WERI-Rb-1 (cell line): ENCODE results near the gene ABCF2.

Source experiments
- DNase-seq: peaks from one replicate; pipeline ENCODE4 v3.0.0-alpha.2; 2020
- H3K27ac ChIP-seq: fragments of 250-450 bp; sonication (Bioruptor Pico); 2 replicates; pipeline ENCODE4 v1.5.1; 2020; ENCODE audit warnings: mild to moderate bottlenecking, moderate library complexity
- H3K27me3 ChIP-seq: fragments of 250-450 bp; sonication (Bioruptor Pico); 2 replicates; pipeline ENCODE4 v1.5.1; 2021; ENCODE audit warnings: mild to moderate bottlenecking, low read depth, moderate library complexity; ENCODE audit not compliant: insufficient read depth, severe bottlenecking
- H3K36me3 ChIP-seq: fragments of 250-450 bp; sonication (Bioruptor Pico); 2 replicates; pipeline ENCODE4 v1.5.1; 2020; ENCODE audit warnings: mild to moderate bottlenecking, moderate library complexity
- H3K4me3 ChIP-seq: 2 replicates; pipeline ENCODE4 v1.5.1; 2011; ENCODE audit warnings: low read depth, mild to moderate bottlenecking, control low read depth, low read length
- H3K9me3 ChIP-seq: fragments of 250-450 bp; sonication (Bioruptor Pico); 2 replicates; pipeline ENCODE4 v1.5.1; 2021; ENCODE audit warnings: mild to moderate bottlenecking, moderate library complexity; ENCODE audit not compliant: severe bottlenecking
- CTCF ChIP-seq: IDR thresholded peaks from 2 replicates; pipeline ENCODE4 v1.5.1; 2011; ENCODE audit warnings: low read depth, mild to moderate bottlenecking, control low read depth, inconsistent platforms, low read length

ABCF2 gene

DNA sequence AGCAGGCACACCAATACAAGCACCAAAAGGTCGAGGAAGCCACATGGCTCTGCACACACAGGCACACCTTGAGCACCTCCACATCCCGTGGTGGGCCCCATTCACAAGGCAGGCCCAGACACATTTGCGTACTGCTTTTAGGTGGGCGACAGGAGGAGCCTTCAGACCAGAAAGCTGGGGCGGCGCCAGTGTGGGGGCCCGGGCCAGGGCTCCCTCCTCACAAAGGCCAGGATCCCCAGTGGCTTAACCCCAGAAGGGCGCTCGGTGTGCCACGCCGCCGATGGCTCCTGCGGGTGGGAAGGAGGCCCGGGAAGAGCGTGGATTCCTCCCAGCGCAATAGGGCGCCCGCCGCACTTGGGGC is 24.3 kb upstream of the ABCF2 start:
- Histone ChIP-seq H3K27ac (peak overlapping the region; percentile 84), H3K36me3 (no peaks in the 10 kb centered on the region), H3K27me3 (no peaks in the 10 kb centered on the region), H3K4me3 (peak overlapping the region; percentile 41), H3K9me3 (no peaks in the 10 kb centered on the region)
- TF ChIP-seq CTCF = no peak
- peak; percentile 41 for DNase-seq

GRCh38 chr7:151250181-151251132 is 23.5 kb upstream of the ABCF2 start:
- TF ChIP-seq CTCF = no peak
- H3K9me3 ChIP-seq = no peaks in the 10 kb centered on the region
- no peak overlapping the region for H3K4me3 ChIP-seq
- H3K36me3 ChIP-seq = no peaks in the 10 kb centered on the region
- H3K27ac ChIP-seq = no peak overlapping the region
- no peaks in the 10 kb centered on the region for H3K27me3 ChIP-seq
- no peak for DNase-seq

DNA sequence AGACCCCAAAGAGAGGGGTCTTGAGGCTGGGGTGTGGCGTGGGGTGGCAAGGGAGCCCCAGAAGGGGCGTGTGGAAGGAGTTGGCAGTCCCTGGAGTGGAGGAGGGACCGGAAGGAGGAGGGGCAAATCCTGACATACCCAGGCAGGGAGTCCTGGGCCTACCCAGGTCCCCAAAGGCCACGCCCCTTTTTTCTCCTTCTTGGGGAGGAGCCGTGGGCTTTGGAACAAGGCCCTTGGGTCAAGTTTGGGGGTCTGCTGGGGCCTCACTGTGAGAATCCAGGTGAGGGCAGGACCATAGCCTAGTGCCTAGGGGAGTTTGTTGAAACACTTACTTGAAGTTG is 22.7 kb upstream of the ABCF2 start:
- Histone ChIP-seq H3K27me3 (peaks cover 2% of the 10 kb centered on the region), H3K4me3 (peak overlapping the region; percentile 60), H3K36me3 (no peaks in the 10 kb centered on the region), H3K9me3 (no peaks in the 10 kb centered on the region), H3K27ac (no peak overlapping the region)
- DNase-seq = peak; percentile 74
- no peak for TF ChIP-seq CTCF

DNA sequence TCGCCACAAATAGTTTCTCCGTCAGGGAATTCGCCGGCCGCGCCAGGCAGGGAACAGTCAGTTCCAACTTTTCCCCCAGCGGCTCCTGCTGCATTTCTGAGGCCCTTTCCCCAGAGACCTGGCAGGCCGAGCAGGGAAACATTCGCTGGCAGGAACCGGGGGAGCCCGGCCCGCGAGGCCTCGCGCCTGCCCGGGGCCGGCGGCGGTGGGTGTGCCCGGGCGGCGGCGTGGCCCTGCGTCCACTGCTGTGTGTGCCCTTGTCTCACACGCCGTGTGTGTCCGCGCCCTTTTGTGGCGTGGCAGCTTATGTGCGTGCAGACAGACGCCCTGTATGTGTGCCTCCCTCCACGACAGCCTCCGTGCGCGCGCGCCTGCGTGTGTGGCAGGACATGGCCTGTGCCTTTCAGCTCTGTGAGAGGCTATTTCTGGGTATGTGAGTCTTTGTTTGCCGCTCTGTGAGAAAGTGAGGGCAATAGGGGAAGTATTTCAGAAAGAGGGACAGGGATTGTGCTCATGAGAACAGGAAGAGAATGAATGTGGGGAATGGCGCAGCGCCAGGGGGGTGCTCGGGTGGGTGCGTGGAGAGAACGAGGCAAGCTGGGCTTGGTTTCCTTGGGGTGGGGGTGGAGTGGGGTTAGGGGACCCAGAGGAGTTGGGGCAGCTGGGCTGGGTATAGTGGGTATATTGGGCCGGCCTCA is 22.2 kb upstream of the ABCF2 start:
- no peaks in the 10 kb centered on the region for H3K9me3 ChIP-seq
- no peaks in the 10 kb centered on the region for H3K36me3 ChIP-seq
- H3K27me3 ChIP-seq = peaks cover 3% of the 10 kb centered on the region
- peak; percentile 50 for DNase-seq
- H3K4me3 ChIP-seq = peak overlapping the region; percentile 60
- H3K27ac ChIP-seq = no peak overlapping the region
- no peak for TF ChIP-seq CTCF

DNA sequence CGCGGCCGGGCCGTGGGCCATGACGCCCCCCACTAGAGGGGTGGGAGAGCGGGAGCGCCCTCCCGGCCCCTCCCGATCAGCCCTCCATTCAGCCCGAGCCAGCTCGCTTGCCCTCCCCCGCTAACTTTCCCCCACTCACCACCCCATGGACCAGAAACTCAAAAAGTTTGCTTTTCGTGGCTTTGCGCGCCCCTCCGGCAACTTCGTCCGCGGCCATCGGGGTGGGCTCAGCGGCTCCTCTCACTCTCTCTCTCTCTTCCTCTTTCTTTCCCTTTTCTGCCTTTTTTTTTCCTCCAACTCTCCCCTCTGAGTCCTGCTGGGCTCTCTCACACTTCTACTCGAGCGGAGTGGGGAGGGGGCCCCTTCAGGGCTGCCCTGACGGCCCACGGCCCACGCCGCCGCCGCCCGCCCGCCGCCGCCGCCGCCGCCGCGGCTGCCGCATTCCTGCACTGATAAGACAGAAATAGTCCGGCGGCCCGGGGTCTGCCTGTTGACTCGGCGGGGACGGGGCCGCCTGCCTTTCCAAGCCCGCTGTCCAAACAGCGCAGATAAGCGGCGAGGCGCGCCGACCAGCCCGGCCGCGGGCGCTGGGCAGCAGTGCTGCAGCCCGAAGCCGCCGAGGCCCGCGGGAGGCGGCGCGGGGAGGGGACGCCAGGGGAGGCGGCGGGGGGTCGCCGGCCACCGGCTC is 21.5 kb upstream of the ABCF2 start, which contains the start of gene SMARCD3:
TSS of gene SMARCD3 (minus strand) at position 349 of the 688 bp plus-strand sequence. CDS start at position 217, 132 bp downstream.
- H3K4me3 ChIP-seq = peak within 1 kb of the TSS; percentile 60
- peaks cover 3% of the 10 kb centered on the region for H3K27me3 ChIP-seq
- H3K36me3 ChIP-seq = no peaks in the 10 kb centered on the region
- H3K27ac ChIP-seq = no peak within 1 kb of the TSS
- no peaks in the 10 kb centered on the region for H3K9me3 ChIP-seq
- TF ChIP-seq CTCF = no peak
- DNase-seq = peak; percentile 72
